PC-3 (cell line): Measurements from ENCODE around the gene CABP7. TPM values are rescaled to one million over a fixed set of nuclear protein-coding genes. Genes with fewer than 3 reads are reported as not detected.

Source experiments
- ATAC-seq: fragments of 200-7000 bp; cut with Tn5 transposase; 2 replicates; pipeline ENCODE4 v1.9.1; 2020; ENCODE audit warnings: mild to moderate bottlenecking, moderate library complexity
- BruUV-seq: library from RNA; stranded (reverse); fragments of 400-500 nt; replicated peaks from 2 replicates; lab custom pipeline; 2021; lab: Mats Ljungman, UMichigan
- CTCF ChIA-PET: fragments of 300-600 bp; sonication (Branson Sonifier 250); formaldehyde crosslinking; loops from one replicate; lab custom pipeline; 2022; ENCODE audit warnings: antibody characterized with exemption; lab: Charles Lee
- POLR2A ChIA-PET: fragments of 300-600 bp; sonication (Branson Sonifier 250); formaldehyde crosslinking; loops from one replicate; lab custom pipeline; 2022; ENCODE audit warnings: antibody characterized with exemption; ENCODE audit not compliant: unreplicated experiment; lab: Charles Lee
- DNase-seq: peaks from one replicate; pipeline ENCODE4 v3.0.0-alpha.2; 2015
- H2AFZ ChIP-seq: fragments of 300-600 bp; sonication (generic); 2 replicates; pipeline ENCODE4 v1.6.0; 2016; ENCODE audit warnings: antibody characterized with exemption, low read length
- H3F3A ChIP-seq: fragments of 300-600 bp; sonication (generic); one replicate; pipeline ENCODE4 v1.6.0; 2017; ENCODE audit warnings: antibody characterized with exemption, low read length, control low read depth, mild to moderate bottlenecking; ENCODE audit not compliant: unreplicated experiment
- H3K27ac ChIP-seq: fragments of 300-600 bp; sonication (generic); 2 replicates; pipeline ENCODE4 v1.5.1; 2016; ENCODE audit warnings: mild to moderate bottlenecking, low read length
- H3K27me3 ChIP-seq: fragments of 300-600 bp; sonication (generic); 2 replicates; pipeline ENCODE4 v1.6.1; 2016; ENCODE audit warnings: low read length, mixed read lengths
- H3K36me3 ChIP-seq: fragments of 300-600 bp; sonication (generic); 2 replicates; pipeline ENCODE4 v1.6.1; 2016; ENCODE audit warnings: low read depth, mixed run types, low read length, mixed read lengths
- H3K4me1 ChIP-seq: fragments of 300-600 bp; sonication (generic); 2 replicates; pipeline ENCODE4 v1.5.1; 2016; ENCODE audit warnings: low read length; ENCODE audit not compliant: insufficient read depth
- H3K4me2 ChIP-seq: fragments of 300-600 bp; sonication (generic); 2 replicates; pipeline ENCODE4 v1.6.0; 2016; ENCODE audit warnings: low read length
- H3K4me3 ChIP-seq: fragments of 300-600 bp; sonication (generic); 2 replicates; pipeline ENCODE4 v1.5.1; 2016; ENCODE audit warnings: mild to moderate bottlenecking, low read length, mixed read lengths
- H3K79me2 ChIP-seq: fragments of 300-600 bp; sonication (generic); 2 replicates; pipeline ENCODE4 v1.6.1; 2017; ENCODE audit warnings: low read length, mixed read lengths
- H3K9ac ChIP-seq: fragments of 300-600 bp; sonication (generic); 2 replicates; pipeline ENCODE4 v1.6.0; 2016; ENCODE audit warnings: mild to moderate bottlenecking, low read length
- H3K9me2 ChIP-seq: fragments of 300-600 bp; sonication (generic); replicated peaks from 2 replicates; pipeline ENCODE4 v1.6.1; 2016; ENCODE audit warnings: mixed run types, low read length, mixed read lengths
- H3K9me3 ChIP-seq: fragments of 300-600 bp; sonication (generic); 2 replicates; pipeline ENCODE4 v1.6.1; 2016; ENCODE audit warnings: low read length, mixed read lengths
- H4K20me1 ChIP-seq: fragments of 300-600 bp; sonication (generic); 2 replicates; pipeline ENCODE4 v1.6.1; 2016; ENCODE audit warnings: low read length, mixed read lengths
- EZH2 ChIP-seq: fragments of 300-600 bp; sonication (generic); IDR thresholded peaks from one replicate; pipeline ENCODE4 v1.6.1; 2017; ENCODE audit warnings: antibody characterized with exemption, mild to moderate bottlenecking, low read length; ENCODE audit not compliant: unreplicated experiment
- EZH2phosphoT487 ChIP-seq: fragments of 300-600 bp; sonication (generic); IDR thresholded peaks from 2 replicates; pipeline ENCODE4 v1.6.1; 2018; ENCODE audit warnings: mild to moderate bottlenecking, antibody characterized with exemption, low read length, borderline replicate concordance
- intact Hi-C: fragments of 100-400 bp; cut with micrococcal nuclease; formaldehyde crosslinking; loops from 2 replicates; pipeline ENCODE4 v1.9.0; 2023
- total RNA-seq: library from RNA; depleted of rRNA; stranded (reverse); fragments of >200 nt; gene quantifications from 2 replicates; pipeline ENCODE4 v1.2.3, GENCODE V29; 2014
- TF ChIP-seq, protein P1 (sequence below): fragments of 300-600 bp; sonication (generic); conservative IDR thresholded peaks from 2 replicates; pipeline ENCODE4 v1.5.1; 2017; ENCODE audit warnings: antibody characterized with exemption, low read depth, mild to moderate bottlenecking, low read length

The CABP7 gene
- total RNA-seq, 1 experiment from 2014 or later, result 0.87 TPM

DNA sequence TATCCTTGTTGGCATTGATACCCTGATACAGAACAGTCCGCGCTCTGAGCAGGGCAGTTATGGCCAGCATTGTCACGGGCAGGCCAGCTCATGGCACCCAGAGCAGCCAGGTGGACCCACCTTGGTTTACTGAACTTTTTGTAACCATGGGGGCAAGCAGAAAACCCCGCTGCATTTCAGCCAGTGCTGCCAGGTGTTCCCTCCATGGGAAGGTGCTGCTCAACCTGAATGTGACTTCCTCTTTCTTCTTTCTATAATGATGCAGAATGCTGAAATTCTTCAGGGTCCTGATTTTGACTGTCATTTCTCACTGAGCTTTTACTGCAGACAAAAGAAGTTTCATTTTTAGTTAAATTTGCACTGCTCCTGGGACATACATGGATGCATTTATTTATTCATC is 35.6 kb upstream of the CABP7 start:
- no peak overlapping the region for H3K4me2 ChIP-seq
- H3K27ac ChIP-seq, result no peak overlapping the region
- H3K79me2 ChIP-seq, result no peaks in the 10 kb centered on the region
- H3K9ac ChIP-seq, result no peak overlapping the region
- TF ChIP-seq EZH2, result no peak
- TF ChIP-seq, protein P1, sequence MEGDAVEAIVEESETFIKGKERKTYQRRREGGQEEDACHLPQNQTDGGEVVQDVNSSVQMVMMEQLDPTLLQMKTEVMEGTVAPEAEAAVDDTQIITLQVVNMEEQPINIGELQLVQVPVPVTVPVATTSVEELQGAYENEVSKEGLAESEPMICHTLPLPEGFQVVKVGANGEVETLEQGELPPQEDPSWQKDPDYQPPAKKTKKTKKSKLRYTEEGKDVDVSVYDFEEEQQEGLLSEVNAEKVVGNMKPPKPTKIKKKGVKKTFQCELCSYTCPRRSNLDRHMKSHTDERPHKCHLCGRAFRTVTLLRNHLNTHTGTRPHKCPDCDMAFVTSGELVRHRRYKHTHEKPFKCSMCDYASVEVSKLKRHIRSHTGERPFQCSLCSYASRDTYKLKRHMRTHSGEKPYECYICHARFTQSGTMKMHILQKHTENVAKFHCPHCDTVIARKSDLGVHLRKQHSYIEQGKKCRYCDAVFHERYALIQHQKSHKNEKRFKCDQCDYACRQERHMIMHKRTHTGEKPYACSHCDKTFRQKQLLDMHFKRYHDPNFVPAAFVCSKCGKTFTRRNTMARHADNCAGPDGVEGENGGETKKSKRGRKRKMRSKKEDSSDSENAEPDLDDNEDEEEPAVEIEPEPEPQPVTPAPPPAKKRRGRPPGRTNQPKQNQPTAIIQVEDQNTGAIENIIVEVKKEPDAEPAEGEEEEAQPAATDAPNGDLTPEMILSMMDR, result no peak
- no peak for TF ChIP-seq EZH2phosphoT487
- no peaks in the 10 kb centered on the region for H4K20me1 ChIP-seq
- intact Hi-C loops, result no loop called here
- ATAC-seq (no peak), DNase-seq (no peak)
- CTCF ChIA-PET, result no interaction called here
- H3K36me3 ChIP-seq, result peaks cover 27% of the 10 kb centered on the region
- H3F3A ChIP-seq, result no peaks in the 10 kb centered on the region
- no peaks in the 10 kb centered on the region for H3K9me2 ChIP-seq
- no peak overlapping the region for H2AFZ ChIP-seq
- POLR2A ChIA-PET, result no interaction called here
- no peaks in the 10 kb centered on the region for H3K27me3 ChIP-seq
- no peaks in the 10 kb centered on the region for H3K4me1 ChIP-seq
- H3K4me3 ChIP-seq, result no peak overlapping the region
- no peaks in the 10 kb centered on the region for H3K9me3 ChIP-seq
- BruUV-seq, result no TSS peak

DNA sequence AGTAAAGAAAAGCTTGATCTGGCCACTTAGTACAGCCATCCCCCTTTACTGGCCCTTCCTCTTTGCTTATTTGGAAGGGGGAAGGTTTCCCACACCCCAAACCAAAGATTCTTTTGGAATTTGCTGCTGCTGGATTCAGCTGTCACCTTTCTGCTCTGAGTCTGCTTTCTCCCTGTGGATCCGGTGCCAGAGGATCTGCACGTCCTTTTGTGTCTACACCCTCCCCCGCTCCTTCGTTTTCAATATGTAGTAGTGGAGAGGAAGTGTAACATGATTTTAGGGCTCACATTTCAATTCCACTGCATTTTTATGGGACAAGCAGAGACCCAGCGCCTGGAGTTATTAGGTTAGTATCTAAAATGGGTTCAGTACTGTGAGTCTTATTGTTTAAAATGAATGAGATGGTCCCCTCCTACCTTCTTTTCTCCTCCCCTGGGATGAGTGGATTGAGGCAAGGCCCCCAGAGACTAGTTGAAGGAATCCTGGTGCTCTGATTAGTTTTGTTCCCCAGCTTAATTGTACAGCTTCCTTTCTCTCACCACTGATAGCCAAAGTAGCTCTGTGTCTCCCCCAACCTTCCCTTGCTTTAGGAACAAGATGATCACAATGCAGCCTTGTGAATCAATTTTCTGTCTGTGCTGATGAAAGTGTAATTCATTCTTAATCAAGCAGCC is 30.5 kb upstream of the CABP7 start:
- Histone ChIP-seq H3K27ac (no peak overlapping the region), H3K36me3 (peaks cover 16% of the 10 kb centered on the region), H3K79me2 (no peaks in the 10 kb centered on the region), H3K4me1 (no peaks in the 10 kb centered on the region), H3K4me2 (no peak overlapping the region), H3K9me3 (no peaks in the 10 kb centered on the region), H2AFZ (no peak overlapping the region), H3F3A (no peaks in the 10 kb centered on the region), H4K20me1 (no peaks in the 10 kb centered on the region), H3K9ac (no peak overlapping the region), H3K27me3 (no peaks in the 10 kb centered on the region), H3K9me2 (no peaks in the 10 kb centered on the region), H3K4me3 (no peak overlapping the region)
- CTCF ChIA-PET, result interaction anchor here (0.6 kb wide), 1 partner anchor 13 kb away, joined by 5 read pairs; no protein-coding TSS in a partner anchor
- TF ChIP-seq EZH2, result no peak
- TF ChIP-seq EZH2phosphoT487, result no peak
- TF ChIP-seq, protein P1, result no peak
- BruUV-seq, result no TSS peak
- POLR2A ChIA-PET, result interaction anchor here (0.6 kb wide), 1 partner anchor 21 kb away, joined by 14 read pairs; no protein-coding TSS in a partner anchor
- intact Hi-C loops, result no loop called here
- ATAC-seq (no peak), DNase-seq (no peak)

DNA sequence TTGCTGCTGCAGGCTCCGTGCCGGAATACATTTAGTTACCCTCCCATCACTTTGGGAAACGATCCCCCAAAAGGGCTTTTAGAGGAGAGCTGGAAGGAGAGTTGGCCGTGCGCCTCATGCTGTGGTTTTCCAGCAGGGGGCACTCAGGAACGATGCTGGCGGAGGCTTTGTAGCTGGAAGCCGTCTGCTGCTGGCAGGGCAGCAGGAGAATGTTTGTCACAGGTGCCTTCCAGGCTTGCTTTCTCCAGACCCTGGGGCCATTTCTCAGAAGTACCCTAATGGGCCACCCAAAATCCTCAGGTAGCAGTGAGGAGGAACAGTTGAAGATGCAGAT is 30.0 kb upstream of the CABP7 start:
- DNase-seq (peak; percentile 35), ATAC-seq (peak; percentile 38; the same call in 1 of the 2 replicates)
- TF ChIP-seq EZH2 (no peak), EZH2phosphoT487 (no peak)
- TF ChIP-seq, protein P1, result peak; percentile 69
- ChIA-PET CTCF (interaction anchor here (0.9 kb wide), 1 partner anchor 11 kb away, joined by 3 read pairs; no protein-coding TSS in a partner anchor), POLR2A (no interaction called here)
- H3K4me1 ChIP-seq, result no peaks in the 10 kb centered on the region
- H3K27me3 ChIP-seq, result no peaks in the 10 kb centered on the region
- no peaks in the 10 kb centered on the region for H3K79me2 ChIP-seq
- no peaks in the 10 kb centered on the region for H3K9me3 ChIP-seq
- H3K27ac ChIP-seq, result no peak overlapping the region
- H3F3A ChIP-seq, result no peaks in the 10 kb centered on the region
- peaks cover 14% of the 10 kb centered on the region for H3K36me3 ChIP-seq
- H3K9ac ChIP-seq, result no peak overlapping the region
- no TSS peak for BruUV-seq
- H3K4me3 ChIP-seq, result no peak overlapping the region
- H3K4me2 ChIP-seq, result no peak overlapping the region
- no peaks in the 10 kb centered on the region for H3K9me2 ChIP-seq
- H4K20me1 ChIP-seq, result no peaks in the 10 kb centered on the region
- intact Hi-C loops, result no loop called here
- H2AFZ ChIP-seq, result no peak overlapping the region
